ENCODE measurements around the gene FZD8. TPM values are rescaled to one million over a fixed set of nuclear protein-coding genes. Genes with fewer than 3 reads are reported as not detected.

FZD8 gene
- polyA plus RNA-seq, 1 of the 3 experiments (the other 2 are of a cell fraction), result 1.4 TPM

DNA sequence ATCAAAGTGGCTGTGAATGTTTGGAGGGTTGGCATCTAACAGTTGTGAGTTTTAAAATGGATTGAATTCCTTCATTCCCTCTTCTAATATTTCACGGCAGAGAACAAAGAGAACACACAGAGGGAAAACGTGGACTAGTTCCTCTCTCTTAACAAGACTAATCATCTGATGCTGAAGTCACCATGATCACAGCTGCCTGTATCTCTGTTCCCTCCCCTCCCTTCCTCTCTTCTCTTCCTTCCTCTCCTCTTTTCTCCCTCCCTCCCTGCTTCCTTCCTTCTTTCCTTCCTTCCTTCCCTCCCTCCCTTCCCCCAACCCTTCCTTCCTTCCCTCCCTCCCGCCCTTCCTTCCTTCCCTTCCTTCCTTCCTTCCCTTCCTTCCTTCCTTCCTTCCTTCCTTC is 47.0 kb downstream of the FZD8 start:
- no peaks in the 10 kb centered on the region for H3K79me2 ChIP-seq (ENCODE audit: insufficient read depth)
- DNase-seq, result no peak
- no peaks in the 10 kb centered on the region for H3K9me3 ChIP-seq
- no peaks in the 10 kb centered on the region for H4K20me1 ChIP-seq (ENCODE audit: insufficient read depth)
- 60% methylated on average over 3 of the region's 3 CpGs for WGBS (ENCODE audit: low lambda C conversion rate)
- H3K27me3 ChIP-seq (ENCODE audit: insufficient read depth), result no peaks in the 10 kb centered on the region
- ChIA-PET POLR2A (no interaction called here), CTCF (interaction anchor here (1.8 kb wide), 1 partner anchor 32 kb away, joined by 5 read pairs; no protein-coding TSS in a partner anchor)
- H3F3A ChIP-seq (replicated peaks; ENCODE audit: insufficient read depth), result no peaks in the 10 kb centered on the region
- no peaks in the 10 kb centered on the region; a peak in 1 of 4 replicates for H3K4me1 ChIP-seq (ENCODE audit: control insufficient read depth in 1 of 2, insufficient read depth in 2 of 2, low read depth in 1 of 2, low read length in 1 of 2)
- no peaks in the 10 kb centered on the region for H3K36me3 ChIP-seq (replicated peaks in 1 of 2; ENCODE audit: control insufficient read depth in 1 of 2, insufficient read depth in 2 of 2, low read length in 1 of 2)
- TF ChIP-seq, protein P1, sequence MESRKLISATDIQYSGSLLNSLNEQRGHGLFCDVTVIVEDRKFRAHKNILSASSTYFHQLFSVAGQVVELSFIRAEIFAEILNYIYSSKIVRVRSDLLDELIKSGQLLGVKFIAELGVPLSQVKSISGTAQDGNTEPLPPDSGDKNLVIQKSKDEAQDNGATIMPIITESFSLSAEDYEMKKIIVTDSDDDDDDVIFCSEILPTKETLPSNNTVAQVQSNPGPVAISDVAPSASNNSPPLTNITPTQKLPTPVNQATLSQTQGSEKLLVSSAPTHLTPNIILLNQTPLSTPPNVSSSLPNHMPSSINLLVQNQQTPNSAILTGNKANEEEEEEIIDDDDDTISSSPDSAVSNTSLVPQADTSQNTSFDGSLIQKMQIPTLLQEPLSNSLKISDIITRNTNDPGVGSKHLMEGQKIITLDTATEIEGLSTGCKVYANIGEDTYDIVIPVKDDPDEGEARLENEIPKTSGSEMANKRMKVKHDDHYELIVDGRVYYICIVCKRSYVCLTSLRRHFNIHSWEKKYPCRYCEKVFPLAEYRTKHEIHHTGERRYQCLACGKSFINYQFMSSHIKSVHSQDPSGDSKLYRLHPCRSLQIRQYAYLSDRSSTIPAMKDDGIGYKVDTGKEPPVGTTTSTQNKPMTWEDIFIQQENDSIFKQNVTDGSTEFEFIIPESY (IDR thresholded peaks at IDR 0.05; ENCODE audit: borderline replicate concordance, low read depth), result no peak
- TF ChIP-seq GATA2 (CRISPR knock-in tag; IDR thresholded peaks at IDR 0.05), result no peak
- TF ChIP-seq FOXJ3 (CRISPR knock-in tag; IDR thresholded peaks at IDR 0.05), result no peak
- TF ChIP-seq, protein P2, sequence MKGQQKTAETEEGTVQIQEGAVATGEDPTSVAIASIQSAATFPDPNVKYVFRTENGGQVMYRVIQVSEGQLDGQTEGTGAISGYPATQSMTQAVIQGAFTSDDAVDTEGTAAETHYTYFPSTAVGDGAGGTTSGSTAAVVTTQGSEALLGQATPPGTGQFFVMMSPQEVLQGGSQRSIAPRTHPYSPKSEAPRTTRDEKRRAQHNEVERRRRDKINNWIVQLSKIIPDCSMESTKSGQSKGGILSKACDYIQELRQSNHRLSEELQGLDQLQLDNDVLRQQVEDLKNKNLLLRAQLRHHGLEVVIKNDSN (IDR thresholded peaks at IDR 0.05; ENCODE audit: borderline replicate concordance, low read depth), result no peak
- TF ChIP-seq RCOR1 (IDR thresholded peaks at IDR 0.05; ENCODE audit: low read length), result no peak
- TF ChIP-seq, protein P3, sequence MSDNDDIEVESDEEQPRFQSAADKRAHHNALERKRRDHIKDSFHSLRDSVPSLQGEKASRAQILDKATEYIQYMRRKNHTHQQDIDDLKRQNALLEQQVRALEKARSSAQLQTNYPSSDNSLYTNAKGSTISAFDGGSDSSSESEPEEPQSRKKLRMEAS (IDR thresholded peaks at IDR 0.05; ENCODE audit: low read depth), result no peak
- TF ChIP-seq FOXM1 (IDR thresholded peaks at IDR 0.05; ENCODE audit: low read depth), result no peak
- no peak for TF ChIP-seq CHD2 (IDR thresholded peaks at IDR 0.05; ENCODE audit: low read length, partially characterized antibody)
- TF ChIP-seq JUND (IDR thresholded peaks at IDR 0.05), result no peak
- no peak for TF ChIP-seq EP300 (IDR thresholded peaks at IDR 0.05; ENCODE audit: borderline replicate concordance in 1 of 2, low read depth in 1 of 2, low read length in 1 of 2)
- TF ChIP-seq MEF2A (IDR thresholded peaks at IDR 0.05; ENCODE audit: borderline replicate concordance, low read depth), result no peak
- no peak for TF ChIP-seq SIN3A (IDR thresholded peaks at IDR 0.05; ENCODE audit: borderline replicate concordance, low read depth, low read length)
- TF ChIP-seq NFIC (IDR thresholded peaks at IDR 0.05; ENCODE audit: borderline replicate concordance), result no peak
- TF ChIP-seq, protein P4, sequence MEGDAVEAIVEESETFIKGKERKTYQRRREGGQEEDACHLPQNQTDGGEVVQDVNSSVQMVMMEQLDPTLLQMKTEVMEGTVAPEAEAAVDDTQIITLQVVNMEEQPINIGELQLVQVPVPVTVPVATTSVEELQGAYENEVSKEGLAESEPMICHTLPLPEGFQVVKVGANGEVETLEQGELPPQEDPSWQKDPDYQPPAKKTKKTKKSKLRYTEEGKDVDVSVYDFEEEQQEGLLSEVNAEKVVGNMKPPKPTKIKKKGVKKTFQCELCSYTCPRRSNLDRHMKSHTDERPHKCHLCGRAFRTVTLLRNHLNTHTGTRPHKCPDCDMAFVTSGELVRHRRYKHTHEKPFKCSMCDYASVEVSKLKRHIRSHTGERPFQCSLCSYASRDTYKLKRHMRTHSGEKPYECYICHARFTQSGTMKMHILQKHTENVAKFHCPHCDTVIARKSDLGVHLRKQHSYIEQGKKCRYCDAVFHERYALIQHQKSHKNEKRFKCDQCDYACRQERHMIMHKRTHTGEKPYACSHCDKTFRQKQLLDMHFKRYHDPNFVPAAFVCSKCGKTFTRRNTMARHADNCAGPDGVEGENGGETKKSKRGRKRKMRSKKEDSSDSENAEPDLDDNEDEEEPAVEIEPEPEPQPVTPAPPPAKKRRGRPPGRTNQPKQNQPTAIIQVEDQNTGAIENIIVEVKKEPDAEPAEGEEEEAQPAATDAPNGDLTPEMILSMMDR (IDR thresholded peaks at IDR 0.05), result no peak
- no peak for TF ChIP-seq FOSL2 (IDR thresholded peaks at IDR 0.05; ENCODE audit: borderline replicate concordance, low read depth)
- no peak for TF ChIP-seq TAF1 (IDR thresholded peaks at IDR 0.05; ENCODE audit: borderline replicate concordance, low read depth, low read length)
- no peak for TF ChIP-seq SMC3 (IDR thresholded peaks at IDR 0.05; ENCODE audit: low read depth, low read length)
- no peak for TF ChIP-seq EZH2phosphoT487 (IDR thresholded peaks at IDR 0.05; ENCODE audit: borderline replicate concordance, low read depth)
- no peak for TF ChIP-seq RAD21 (IDR thresholded peaks at IDR 0.05; ENCODE audit: low read length)
- TF ChIP-seq, protein P5, sequence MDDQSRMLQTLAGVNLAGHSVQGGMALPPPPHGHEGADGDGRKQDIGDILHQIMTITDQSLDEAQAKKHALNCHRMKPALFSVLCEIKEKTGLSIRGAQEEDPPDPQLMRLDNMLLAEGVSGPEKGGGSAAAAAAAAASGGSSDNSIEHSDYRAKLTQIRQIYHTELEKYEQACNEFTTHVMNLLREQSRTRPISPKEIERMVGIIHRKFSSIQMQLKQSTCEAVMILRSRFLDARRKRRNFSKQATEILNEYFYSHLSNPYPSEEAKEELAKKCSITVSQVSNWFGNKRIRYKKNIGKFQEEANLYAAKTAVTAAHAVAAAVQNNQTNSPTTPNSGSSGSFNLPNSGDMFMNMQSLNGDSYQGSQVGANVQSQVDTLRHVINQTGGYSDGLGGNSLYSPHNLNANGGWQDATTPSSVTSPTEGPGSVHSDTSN (IDR thresholded peaks at IDR 0.05), result no peak
- no peaks in the 10 kb centered on the region for H3K9me2 ChIP-seq
- H3K4me2 ChIP-seq, result no peak overlapping the region
- H3K4me3 ChIP-seq (ENCODE audit: low read depth in 2 of 2, low read length in 1 of 2), result no peak overlapping the region
- H3K9ac ChIP-seq, result no peak overlapping the region
- H2AFZ ChIP-seq (ENCODE audit: low read depth), result no peak overlapping the region
- H3K27ac ChIP-seq (ENCODE audit: low read depth in 2 of 2, low read length in 1 of 2), result no peak overlapping the region

Measured in SK-N-SH (cell line).